HEK293 (cell line): ENCODE measurements around the gene ULBP3.

ENCODE experiments used
- MZF1 ChIP-seq: fragments of 450-650 bp; formaldehyde crosslinking; IDR thresholded peaks from 2 replicates; pipeline ENCODE4 v1.5.1; 2017; ENCODE audit warnings: missing biosample characterization, missing genetic modification characterization, borderline replicate concordance
- TCF7L2 ChIP-seq: IDR thresholded peaks from 2 replicates; pipeline ENCODE4 v1.6.1; 2011; ENCODE audit warnings: low read depth, mild to moderate bottlenecking, inconsistent platforms, low read length, moderate library complexity, borderline replicate concordance
- ZNF274 ChIP-seq, 2 experiments: fragments of 200-500 bp in 1 of 2; fragments of 450-650 bp in 1 of 2; sonication (Bioruptor generic) in 1 of 2; formaldehyde crosslinking in 1 of 2; IDR thresholded peaks; 2 replicates each; pipeline versions ENCODE4 v1.5.1 to v1.6.1; 2014 to 2016; ENCODE audit warnings: borderline replicate concordance in 1 of 2, inconsistent platforms in 1 of 2, low read length in 1 of 2, missing biosample characterization in 1 of 2, missing genetic modification characterization in 1 of 2
- ZNF311 ChIP-seq: fragments of 450-650 bp; formaldehyde crosslinking; IDR thresholded peaks from 2 replicates; pipeline ENCODE4 v1.5.1; 2017; ENCODE audit warnings: missing biosample characterization, missing genetic modification characterization, borderline replicate concordance
- ZXDB ChIP-seq: fragments of 450-650 bp; formaldehyde crosslinking; IDR thresholded peaks from 2 replicates; pipeline ENCODE4 v1.5.1; 2016; ENCODE audit warnings: missing biosample characterization, missing genetic modification characterization

DNA sequence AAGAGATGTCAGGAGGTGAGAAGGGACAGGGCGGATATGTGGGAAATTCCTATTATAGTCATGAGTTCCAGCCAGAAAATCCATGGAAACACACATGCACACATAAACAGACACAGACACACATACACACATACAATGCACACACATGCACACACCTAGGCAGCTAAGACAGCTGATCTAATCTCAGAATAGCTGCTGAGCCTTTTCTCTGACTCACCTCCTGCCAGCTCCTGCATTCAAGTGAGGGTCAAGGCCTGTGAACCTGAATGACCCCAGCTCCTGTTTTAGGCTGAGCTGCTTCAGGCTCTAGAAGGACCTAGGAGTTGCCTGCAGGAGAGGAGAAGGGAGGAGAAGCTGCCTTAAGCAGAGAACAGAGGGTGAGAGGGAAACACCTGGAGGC, 22.0 kb downstream of the ULBP3 start:
- TF ChIP-seq ZNF311 (no peak), ZNF274 (IDR thresholded peaks at IDR 0.05; ENCODE audit: low read length) (no peak), ZNF274 (tag by site-specific recombination; IDR thresholded peaks at IDR 0.05; ENCODE audit: borderline replicate concordance) (no peak), TCF7L2 (no peak), MZF1 (tag by site-specific recombination) (no peak), ZXDB (tag by site-specific recombination) (no peak)
